Measurements from ENCODE around the gene ZNF438.
"Not testable (repeated sequence)": the region's sequence is repeated elsewhere in the genome, so short reads cannot be mapped to it uniquely, and the experiment has no call there.

The ZNF438 gene

DNA sequence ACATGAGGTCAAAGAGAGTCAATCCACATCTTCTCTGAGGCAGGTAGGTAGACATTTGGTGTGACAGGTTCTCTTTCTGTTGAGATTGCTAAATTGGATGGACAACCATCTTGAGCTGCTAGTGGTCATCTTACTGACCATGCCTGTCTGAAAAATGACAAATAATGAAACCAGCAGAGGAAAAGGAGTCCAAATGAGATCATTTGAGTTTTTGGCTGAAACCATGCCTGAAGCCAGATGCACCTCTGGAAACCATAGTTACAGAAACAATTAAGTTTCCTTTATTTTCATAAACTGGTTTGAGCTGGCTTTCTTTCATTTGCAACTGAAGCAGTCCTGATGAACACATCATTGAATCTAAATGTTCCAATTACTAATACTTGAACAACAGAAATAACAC is 100.6 kb downstream of the ZNF438 start:
- DNase-seq = no peak
- Histone ChIP-seq H3K9me3 (0 out of 2 replicates have a peak, but pooled peaks cover 3% of the 10 kb centered on the region), H3K4me1 (no peaks in the 10 kb centered on the region), H3K36me3 (no peaks in the 10 kb centered on the region), H3K4me3 (ENCODE audit: low read depth, low read length) (no peak overlapping the region), H3K27me3 (no peaks in the 10 kb centered on the region)
- TF ChIP-seq, protein P1, sequence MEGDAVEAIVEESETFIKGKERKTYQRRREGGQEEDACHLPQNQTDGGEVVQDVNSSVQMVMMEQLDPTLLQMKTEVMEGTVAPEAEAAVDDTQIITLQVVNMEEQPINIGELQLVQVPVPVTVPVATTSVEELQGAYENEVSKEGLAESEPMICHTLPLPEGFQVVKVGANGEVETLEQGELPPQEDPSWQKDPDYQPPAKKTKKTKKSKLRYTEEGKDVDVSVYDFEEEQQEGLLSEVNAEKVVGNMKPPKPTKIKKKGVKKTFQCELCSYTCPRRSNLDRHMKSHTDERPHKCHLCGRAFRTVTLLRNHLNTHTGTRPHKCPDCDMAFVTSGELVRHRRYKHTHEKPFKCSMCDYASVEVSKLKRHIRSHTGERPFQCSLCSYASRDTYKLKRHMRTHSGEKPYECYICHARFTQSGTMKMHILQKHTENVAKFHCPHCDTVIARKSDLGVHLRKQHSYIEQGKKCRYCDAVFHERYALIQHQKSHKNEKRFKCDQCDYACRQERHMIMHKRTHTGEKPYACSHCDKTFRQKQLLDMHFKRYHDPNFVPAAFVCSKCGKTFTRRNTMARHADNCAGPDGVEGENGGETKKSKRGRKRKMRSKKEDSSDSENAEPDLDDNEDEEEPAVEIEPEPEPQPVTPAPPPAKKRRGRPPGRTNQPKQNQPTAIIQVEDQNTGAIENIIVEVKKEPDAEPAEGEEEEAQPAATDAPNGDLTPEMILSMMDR (IDR thresholded peaks at IDR 0.05; ENCODE audit: low read depth, low read length) = no peak

DNA sequence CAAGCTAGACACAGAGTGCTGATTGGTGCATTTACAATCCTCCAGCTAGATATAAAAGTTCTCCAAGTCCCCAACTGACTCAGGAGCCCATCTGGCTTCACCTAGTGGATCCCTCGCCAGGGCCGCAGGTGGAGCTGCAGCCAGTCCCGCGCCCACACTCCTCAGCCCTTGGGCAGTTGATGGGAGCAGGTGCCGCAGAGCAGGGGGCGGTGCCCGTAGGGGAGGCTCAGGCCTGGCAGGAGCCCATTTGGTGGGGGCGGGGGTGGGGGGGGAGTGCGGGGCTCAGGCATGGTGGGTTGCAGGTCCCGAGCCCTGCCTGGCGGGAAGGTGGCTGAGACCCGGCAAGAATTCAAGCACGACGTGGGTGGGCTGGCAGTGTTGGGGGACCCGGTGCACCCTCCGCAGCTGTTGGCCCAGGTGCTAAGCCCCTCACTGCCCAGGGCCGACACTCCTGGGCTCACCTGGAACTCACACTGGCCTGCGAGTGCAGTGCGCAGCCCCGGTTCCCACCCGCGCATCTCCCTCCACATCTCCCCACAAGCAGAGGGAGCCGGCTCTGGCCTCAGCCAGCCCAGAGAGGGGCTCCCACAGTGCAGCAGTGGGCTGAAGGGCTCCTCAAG is 101.7 kb downstream of the ZNF438 start:
- no peaks in the 10 kb centered on the region for H3K36me3 ChIP-seq
- H3K27me3 ChIP-seq = no peaks in the 10 kb centered on the region
- H3K4me1 ChIP-seq = no peaks in the 10 kb centered on the region
- DNase-seq = no peak
- TF ChIP-seq, protein P1 (IDR thresholded peaks at IDR 0.05; ENCODE audit: low read depth, low read length) = no peak
- no peak overlapping the region for H3K4me3 ChIP-seq (ENCODE audit: low read depth, low read length)
- 0 out of 2 replicates have a peak, but pooled peaks cover 3% of the 10 kb centered on the region for H3K9me3 ChIP-seq

DNA sequence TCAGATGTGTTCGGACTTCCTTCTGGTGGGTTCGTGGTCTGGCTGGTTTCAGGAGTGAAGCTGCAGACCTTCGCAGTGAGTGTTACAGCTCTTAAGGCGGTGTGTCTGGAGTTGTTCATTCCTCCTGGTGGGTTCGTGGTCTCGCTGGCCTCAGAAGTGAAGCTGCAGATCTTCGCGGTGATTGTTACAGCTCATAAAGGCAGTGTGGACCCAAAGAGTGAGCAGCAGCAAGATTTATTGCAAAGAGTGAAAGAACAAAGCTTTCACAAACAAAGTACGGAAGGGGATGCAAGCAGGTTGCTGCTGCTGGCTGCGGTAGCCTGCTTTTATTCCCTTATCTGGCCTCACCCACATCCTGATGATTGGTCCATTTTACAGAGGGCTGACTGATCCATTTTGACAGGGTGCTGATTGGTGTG is 102.3 kb downstream of the ZNF438 start:
- not testable (repeated sequence) for H3K36me3 ChIP-seq; H3K27me3 ChIP-seq; H3K9me3 ChIP-seq; DNase-seq; H3K4me3 ChIP-seq (ENCODE audit: low read depth, low read length); H3K4me1 ChIP-seq

DNA sequence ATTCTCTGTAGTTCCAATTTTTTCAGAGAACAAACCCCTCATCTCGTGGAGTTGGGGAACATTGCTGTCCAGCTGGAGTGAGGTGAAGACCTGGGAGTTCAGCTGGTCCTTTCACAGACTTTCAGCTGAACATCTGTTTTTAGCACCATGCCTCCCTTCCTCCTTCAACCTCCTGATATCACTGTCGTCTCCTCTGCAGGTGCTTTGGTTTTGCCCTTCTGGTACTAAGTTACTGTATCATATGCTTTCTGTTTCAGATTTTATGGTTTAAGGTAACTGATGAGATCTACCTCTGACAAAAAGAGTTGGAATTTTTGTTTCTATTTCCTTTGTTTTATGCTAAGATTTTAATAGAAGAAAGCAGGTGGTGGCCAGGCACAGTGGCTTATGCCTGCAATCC is 102.9 kb downstream of the ZNF438 start:
- Histone ChIP-seq H3K4me1 (no peaks in the 10 kb centered on the region), H3K4me3 (ENCODE audit: low read depth, low read length) (no peak overlapping the region), H3K36me3 (no peaks in the 10 kb centered on the region), H3K9me3 (peaks cover 3% of the 10 kb centered on the region; the same call in 1 of the 2 replicates), H3K27me3 (no peaks in the 10 kb centered on the region)
- TF ChIP-seq, protein P1 (IDR thresholded peaks at IDR 0.05; ENCODE audit: low read depth, low read length) = no peak
- no peak for DNase-seq

- Histone ChIP-seq H3K4me3 (ENCODE audit: low read depth, low read length) (no peak overlapping the region), H3K9me3 (no peaks in the 10 kb centered on the region), H3K36me3 (no peaks in the 10 kb centered on the region), H3K4me1 (no peaks in the 10 kb centered on the region), H3K27me3 (no peaks in the 10 kb centered on the region)
- TF ChIP-seq, protein P1 (IDR thresholded peaks at IDR 0.05; ENCODE audit: low read depth, low read length) = no peak
- no peak for DNase-seq
Measured at GRCh38 chr10:30918651-30919050, 113.0 kb downstream of the ZNF438 start.

DNA sequence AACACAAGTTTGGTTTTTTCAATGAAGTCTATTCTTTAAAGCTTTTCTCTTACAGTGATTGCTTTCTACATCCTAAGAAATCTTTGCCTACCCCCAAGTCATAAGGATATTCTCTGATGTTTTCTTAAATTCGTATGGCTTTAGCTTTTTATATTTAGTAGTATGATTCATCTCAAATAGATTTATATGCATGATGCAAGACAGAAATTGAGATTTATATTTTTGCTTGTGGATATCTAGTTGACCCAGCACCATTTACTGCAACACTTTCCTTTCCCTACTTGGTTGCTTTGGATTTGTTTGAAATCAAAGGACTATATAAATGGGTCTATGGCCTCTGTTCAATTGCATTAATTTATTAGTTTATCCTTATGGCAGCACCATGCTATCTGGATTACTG is 113.9 kb downstream of the ZNF438 start:
- Histone ChIP-seq H3K4me1 (no peaks in the 10 kb centered on the region), H3K9me3 (no peaks in the 10 kb centered on the region), H3K27me3 (no peaks in the 10 kb centered on the region), H3K4me3 (ENCODE audit: low read depth, low read length) (no peak overlapping the region), H3K36me3 (no peaks in the 10 kb centered on the region)
- no peak for DNase-seq
- TF ChIP-seq, protein P1 (IDR thresholded peaks at IDR 0.05; ENCODE audit: low read depth, low read length) = no peak

Data from BE2C (cell line).